ENCODE data around the gene THAP3.
A peak's percentile ranks its signal among the peaks of the same experiment; 100 is the strongest.

The THAP3 gene

DNA sequence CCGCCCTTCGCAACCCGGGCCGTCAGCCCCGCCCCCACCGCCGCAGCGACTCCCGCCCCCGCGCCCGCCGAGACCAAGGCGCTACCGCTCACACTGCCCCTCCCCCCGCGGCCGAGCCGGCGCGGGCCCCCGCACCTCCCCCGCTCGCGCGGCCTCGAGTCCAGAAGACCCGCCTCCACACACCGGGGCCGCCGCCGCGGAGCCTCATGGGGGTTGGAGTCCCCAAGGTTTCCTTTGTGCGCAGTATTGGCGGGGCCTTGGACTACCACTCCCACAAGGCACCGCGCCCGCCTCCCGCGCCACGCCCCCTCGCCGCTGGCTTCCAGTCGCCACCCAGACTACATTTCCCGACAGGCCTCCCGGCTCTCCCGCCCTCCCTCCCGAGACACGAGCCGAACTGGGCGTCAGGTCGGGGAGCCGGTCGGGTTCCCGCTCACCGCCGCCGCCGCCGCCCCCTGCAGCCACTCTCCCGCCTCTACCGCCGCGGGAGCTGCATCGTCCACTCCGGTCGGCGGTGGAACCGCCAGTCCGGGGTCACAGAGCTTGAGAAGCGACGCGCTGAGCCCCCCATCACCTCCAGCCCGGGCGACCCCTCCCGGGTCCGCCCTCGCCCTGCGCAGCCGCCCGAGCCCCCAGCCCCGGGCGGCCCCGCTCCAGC is 11.2 kb upstream of the THAP3 start, which contains the start of gene PHF13:
TSS of gene PHF13 (plus strand) at position 371 of the 658 bp plus-strand sequence. CDS start 336 bp downstream, outside the sequence.
- ATAC-seq, result peak; percentile 97 to 98

GRCh38 chr1:6614019-6614928 is 10.4 kb upstream of the THAP3 start:
- ATAC-seq, result no peak

- ATAC-seq, result no peak
Observed at GRCh38 chr1:6614929-6615785, 9.5 kb upstream of the THAP3 start.

DNA sequence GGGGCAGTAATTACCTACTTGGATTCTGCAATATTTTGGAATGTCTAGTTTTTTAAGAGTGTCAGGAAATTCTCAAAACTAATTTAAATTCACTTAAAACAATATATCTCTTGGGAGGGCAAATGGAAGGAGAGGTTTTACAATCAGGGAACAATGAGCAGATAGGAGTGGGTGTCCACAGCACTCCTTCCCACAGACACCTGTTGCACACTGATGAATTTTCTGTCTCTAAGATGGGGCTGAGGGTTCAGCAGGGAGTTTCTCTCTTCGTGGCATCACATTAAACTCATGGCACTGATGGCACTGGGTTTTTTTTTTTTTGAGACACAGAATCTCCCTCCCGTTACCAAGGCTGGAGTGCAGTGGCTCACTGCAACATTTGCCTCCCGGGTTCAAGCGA is 5.6 kb upstream of the THAP3 start:
- no peak for ATAC-seq

- ATAC-seq, result no peak
Observed at GRCh38 chr1:6621429-6622391, 3.0 kb upstream of the THAP3 start.

DNA sequence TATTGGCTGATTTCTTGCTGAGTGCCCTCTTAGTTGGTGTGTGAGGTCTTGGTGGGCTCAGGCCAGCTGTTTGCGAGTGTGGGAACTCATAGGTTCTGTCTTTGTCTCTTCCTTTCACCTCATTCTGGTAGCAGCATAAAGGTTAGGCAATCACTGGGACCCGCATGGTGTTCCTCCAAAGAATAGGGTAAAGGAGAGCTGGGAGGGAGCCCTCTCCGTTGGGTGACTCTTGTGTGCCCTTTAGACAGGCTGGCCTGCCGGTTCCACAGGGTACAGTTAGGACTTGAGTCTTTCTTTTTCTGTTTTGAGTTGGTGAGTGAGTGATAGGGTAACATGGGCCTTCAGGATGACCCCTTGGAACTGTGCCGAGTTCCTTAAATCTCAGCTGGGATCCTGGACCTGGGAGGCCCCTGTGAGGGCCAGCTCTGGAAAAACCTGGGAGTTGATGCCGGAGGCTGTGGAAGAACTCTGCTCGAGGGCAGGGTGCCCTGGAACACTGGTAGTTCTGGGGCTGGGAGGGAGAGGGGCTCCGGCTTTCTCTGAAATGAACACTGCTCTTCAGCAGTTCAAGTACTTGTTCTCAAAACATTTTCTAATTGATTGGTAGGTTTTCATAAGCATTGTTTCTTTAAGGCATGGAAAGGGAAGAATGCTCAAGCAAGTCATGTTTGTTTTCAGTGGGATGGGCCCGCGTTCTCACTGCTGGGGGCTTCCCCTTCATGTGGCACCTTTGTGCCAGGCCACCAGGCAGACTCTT is 2.1 kb upstream of the THAP3 start:
- no peak for ATAC-seq

DNA sequence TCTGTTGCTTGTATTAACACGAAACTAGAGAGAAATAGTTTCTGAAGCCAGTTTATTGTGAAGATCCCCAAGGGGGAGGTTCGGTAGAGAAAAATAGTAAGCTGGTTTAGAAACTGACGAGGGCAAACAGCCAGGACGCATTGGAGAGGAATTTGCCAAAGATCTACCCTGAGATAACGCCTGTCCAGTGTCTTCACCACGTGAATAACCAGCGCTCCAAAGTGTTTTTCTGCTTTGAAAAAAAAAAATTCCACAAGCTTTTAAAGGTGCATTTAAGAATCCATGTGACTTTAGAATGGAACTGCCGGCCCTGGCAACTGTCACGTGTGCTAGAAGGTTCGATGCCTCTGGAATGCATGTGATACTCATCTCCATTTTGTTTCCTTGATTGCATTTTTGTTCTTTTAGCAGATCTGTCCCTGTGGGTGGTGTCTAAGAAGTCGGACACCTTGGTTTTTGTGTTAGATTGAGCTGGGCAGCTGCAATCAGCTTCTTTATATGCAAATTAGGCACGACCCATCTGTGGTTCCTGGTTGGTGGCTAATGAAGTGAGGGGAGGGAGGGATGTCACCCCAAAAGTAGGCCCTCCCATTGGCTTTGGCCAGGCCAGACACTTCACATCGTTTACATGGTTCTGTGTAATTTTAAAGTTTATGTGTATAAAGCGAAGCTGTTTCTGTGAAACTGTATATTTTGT is 1.3 kb upstream of the THAP3 start:
- no peak for ATAC-seq

- peak in 1 of 2 donors; percentile 42 for ATAC-seq
Observed at GRCh38 chr1:6625584-6626149, 999 bp downstream of the THAP3 start.

- no peak for ATAC-seq
Observed at GRCh38 chr1:6627031-6627430, 2.4 kb downstream of the THAP3 start.

DNA sequence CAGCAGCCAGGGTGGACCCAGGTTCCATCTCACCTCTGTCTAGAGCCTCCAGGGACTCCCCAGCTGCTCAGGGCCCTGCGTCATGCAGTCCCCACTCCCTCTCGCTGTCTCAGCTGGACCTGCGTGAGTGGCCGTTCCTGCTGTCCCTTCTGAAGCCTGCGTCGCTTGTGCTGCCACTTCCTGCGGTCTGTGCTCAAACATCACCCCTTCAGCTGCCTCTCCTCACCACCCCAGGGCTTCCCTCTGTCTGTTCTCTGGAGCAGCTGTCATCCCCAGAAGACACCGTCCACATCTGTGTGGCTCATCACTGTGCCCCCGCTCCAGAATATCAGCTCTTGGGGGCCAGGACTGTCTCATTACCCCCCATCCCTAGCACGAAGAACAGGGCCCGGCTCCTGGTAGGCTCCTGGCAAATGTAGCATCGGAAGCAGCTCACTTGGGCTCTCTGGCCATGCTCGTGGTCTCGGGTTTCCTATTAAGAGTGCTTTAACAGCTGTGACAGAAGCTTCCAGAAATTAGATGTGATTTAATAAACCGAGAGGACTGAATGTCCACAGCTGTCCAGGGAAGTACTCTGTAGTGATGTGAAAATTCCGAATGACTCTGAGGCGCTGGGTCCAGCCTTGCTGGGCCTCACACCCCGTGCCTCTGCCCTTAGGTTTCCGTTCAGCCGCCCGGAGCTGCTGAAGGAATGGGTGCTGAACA is 3.3 kb downstream of the THAP3 start:
- no peak for ATAC-seq

- ATAC-seq, result no peak
Observed at GRCh38 chr1:6628971-6629479, 4.4 kb downstream of the THAP3 start.

DNA sequence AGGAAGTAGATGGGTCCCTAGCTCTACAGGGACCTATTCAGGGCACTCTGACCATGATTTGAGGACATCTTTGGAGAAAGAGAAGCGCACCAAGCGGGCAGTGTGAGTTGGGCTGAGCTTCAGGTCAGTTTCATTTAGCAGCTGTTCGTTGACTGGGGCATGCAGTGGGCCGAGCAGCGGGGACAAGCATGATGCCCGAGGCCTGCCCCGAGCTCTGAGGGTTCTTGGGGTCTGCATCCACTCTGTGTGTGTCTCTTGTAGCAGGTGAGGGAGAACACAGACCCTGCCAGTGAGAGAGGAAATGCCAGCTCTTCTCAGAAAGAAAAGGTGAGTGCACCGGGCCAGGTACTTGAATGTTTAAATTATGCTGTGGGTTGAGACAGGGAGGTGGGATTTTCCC is 5.4 kb downstream of the THAP3 start:
- no peak for ATAC-seq

- no peak for ATAC-seq
Observed at GRCh38 chr1:6631058-6631457, 6.4 kb downstream of the THAP3 start.

DNA sequence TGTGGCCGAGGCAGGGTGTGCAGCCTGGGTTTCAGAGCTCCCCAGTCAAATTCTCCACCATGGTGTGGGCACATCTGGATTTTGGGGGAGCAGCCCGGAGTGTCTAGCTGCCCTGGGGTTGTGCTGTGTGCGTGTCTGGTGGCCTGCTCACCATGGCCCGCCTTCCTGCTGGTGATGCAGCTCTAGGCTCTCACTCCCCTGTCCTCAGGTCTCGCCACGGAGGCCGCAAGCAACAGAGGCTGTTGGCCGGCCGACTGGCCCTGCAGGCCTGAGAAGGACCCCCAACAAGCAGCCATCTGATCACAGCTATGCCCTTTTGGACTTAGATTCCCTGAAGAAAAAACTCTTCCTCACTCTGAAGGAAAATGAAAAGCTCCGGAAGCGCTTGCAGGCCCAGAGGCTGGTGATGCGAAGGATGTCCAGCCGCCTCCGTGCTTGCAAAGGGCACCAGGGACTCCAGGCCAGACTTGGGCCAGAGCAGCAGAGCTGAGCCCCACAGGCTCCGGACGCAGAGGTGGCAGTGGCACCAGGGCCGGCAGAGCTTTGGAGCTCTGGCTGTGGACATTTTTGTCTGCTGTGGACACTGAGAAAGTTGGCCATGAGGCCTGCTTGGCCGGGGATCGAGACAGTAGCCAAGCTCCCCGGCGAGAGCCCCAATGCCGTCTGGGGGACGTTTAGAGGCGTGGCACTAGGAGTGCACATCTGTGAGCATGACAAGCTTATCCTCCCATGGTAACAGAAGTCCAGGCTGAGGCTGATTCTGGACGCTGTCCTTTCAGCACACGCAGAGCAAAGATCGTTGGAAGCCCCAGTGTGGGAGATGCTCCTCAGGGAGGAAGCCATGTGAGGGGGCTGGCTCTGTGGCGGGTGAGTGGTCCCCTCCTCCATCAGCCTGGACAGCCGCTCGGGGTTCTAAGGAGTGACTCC is 8.2 kb downstream of the THAP3 start:
- ATAC-seq, result no peak

- peak; percentile 55 to 68 for ATAC-seq
Observed at GRCh38 chr1:6634371-6635052, 9.8 kb downstream of the THAP3 start.

- ATAC-seq, result no peak
Observed at GRCh38 chr1:6635161-6635909, 10.7 kb downstream of the THAP3 start.

All from activated CD4-positive, CD25-positive, alpha-beta regulatory T cell treated with anti-CD3 and anti-CD28 coated beads, Interleukin-2, amount 50 U/mL, for 24 hours (primary cell).